Prostate gland (tissue), 2 donors: ENCODE results near the gene YWHAB.

Experiments used
- POLR2AphosphoS5 ChIP-seq: sonication (generic); formaldehyde crosslinking; IDR thresholded peaks from one replicate; pipeline ENCODE4 v1.6.1; 2017; ENCODE audit warnings: antibody characterized with exemption
- TF ChIP-seq, protein P1 (sequence below), 4 experiments: fragments of 200-600 bp in 2 of 4; fragments of 450-650 bp in 2 of 4; sonication (generic) in 2 of 4; IDR thresholded peaks; 1 replicate in 3 of 4; 2 replicates in 1 of 4; pipeline ENCODE4 v1.5.1; 2016 to 2019; ENCODE audit warnings: antibody characterized with exemption in 4 of 4, mild to moderate bottlenecking in 2 of 4, moderate library complexity in 2 of 4

- TF ChIP-seq, protein P1, sequence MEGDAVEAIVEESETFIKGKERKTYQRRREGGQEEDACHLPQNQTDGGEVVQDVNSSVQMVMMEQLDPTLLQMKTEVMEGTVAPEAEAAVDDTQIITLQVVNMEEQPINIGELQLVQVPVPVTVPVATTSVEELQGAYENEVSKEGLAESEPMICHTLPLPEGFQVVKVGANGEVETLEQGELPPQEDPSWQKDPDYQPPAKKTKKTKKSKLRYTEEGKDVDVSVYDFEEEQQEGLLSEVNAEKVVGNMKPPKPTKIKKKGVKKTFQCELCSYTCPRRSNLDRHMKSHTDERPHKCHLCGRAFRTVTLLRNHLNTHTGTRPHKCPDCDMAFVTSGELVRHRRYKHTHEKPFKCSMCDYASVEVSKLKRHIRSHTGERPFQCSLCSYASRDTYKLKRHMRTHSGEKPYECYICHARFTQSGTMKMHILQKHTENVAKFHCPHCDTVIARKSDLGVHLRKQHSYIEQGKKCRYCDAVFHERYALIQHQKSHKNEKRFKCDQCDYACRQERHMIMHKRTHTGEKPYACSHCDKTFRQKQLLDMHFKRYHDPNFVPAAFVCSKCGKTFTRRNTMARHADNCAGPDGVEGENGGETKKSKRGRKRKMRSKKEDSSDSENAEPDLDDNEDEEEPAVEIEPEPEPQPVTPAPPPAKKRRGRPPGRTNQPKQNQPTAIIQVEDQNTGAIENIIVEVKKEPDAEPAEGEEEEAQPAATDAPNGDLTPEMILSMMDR (IDR thresholded peaks at IDR 0.05), result no peak
- no peak for TF ChIP-seq POLR2AphosphoS5
These were observed 63.0 kb downstream of the YWHAB start for GRCh38 chr20:44948513-44948912.
